Psoas muscle (tissue), 8 donors: Measurements from ENCODE around the gene PRKAG2. TPM values are rescaled to one million over a fixed set of nuclear protein-coding genes. Genes with fewer than 3 reads are reported as not detected.
"Not testable (repeated sequence)": the region's sequence is repeated elsewhere in the genome, so short reads cannot be mapped to it uniquely, and the experiment has no call there.

Experiments used
- ATAC-seq, 4 donors: fragments of 200-7000 bp; cut with Tn5 transposase; one replicate each; pipeline ENCODE4 v1.9.1; 2020; ENCODE audit warnings: moderate library complexity in 3 of 4, mild to moderate bottlenecking in 2 of 4
- DNase-seq, 2 donors: peaks; one replicate each; pipeline ENCODE4 v3.0.0-alpha.2; 2020
- H3K27ac ChIP-seq: fragments of 200-600 bp; one replicate; pipeline ENCODE4 v1.8.0; 2022
- H3K27me3 ChIP-seq, 3 donors: fragments of 200-600 bp in 1 of 3; one replicate each; pipeline versions ENCODE4 v1.6.1 to v1.8.0; 2013 to 2022; ENCODE audit warnings: low read length in 2 of 3, mild to moderate bottlenecking in 2 of 3, moderate library complexity in 1 of 3; ENCODE audit not compliant: insufficient read depth in 3 of 3
- H3K36me3 ChIP-seq, 2 donors: fragments of 200-600 bp in 1 of 2; one replicate each; pipeline versions ENCODE4 v1.6.1 to v1.8.0; 2013 to 2022; ENCODE audit warnings: low read depth in 1 of 2, mild to moderate bottlenecking in 1 of 2, moderate library complexity in 1 of 2; ENCODE audit not compliant: insufficient read depth in 1 of 2
- H3K4me1 ChIP-seq: fragments of 200-600 bp; one replicate; pipeline ENCODE4 v1.8.0; 2022
- H3K4me3 ChIP-seq: fragments of 200-600 bp; one replicate; pipeline ENCODE4 v1.8.0; 2022; ENCODE audit warnings: mild to moderate bottlenecking
- H3K9me3 ChIP-seq: fragments of 200-600 bp; one replicate; pipeline ENCODE4 v1.8.0; 2022
- WGBS, 3 donors: extraction: QIAGEN DNeasy Blood & Tissue Kit; methylation state at CpG; one replicate each; pipeline versions ENCODE4 v1.1.6 to v1.1.7; 2013; 5-methylcytosine and 5-hydroxymethylcytosine counted together
- intact Hi-C, 2 donors: fragments of 100-400 bp; cut with DNase I; formaldehyde crosslinking; loops; one replicate each; pipeline versions ENCODE4 v1.11.0 to v1.14.2; 2022
- polyA plus RNA-seq, 3 donors: library from polyadenylated mRNA; stranded (reverse); fragments of 200-250 nt; gene quantifications; one replicate each; pipeline ENCODE4 v1.2.3, GENCODE V29; 2013
- total RNA-seq, 4 donors: library from RNA; stranded (reverse); fragmentation: NEBNext Ultra II Directional in 2 of 4; extraction: Animal tissue kit (Norgen Biotek cat#: 25700) in 2 of 4; gene quantifications; one replicate each; pipeline versions ENCODE4 v1.2.1 to v1.2.4, GENCODE V29; 2021 to 2023
- TF ChIP-seq, protein P1 (sequence below): fragments of 200-600 bp; IDR thresholded peaks from one replicate; pipeline ENCODE4 v1.8.0; 2022; ENCODE audit warnings: antibody characterized with exemption
- donor health status: healthy with polysubstance abuse.
- donor health status: DM: no; HTN: no; CAD: no; lungs with moderate emphysema.
- donor health status: Bipolar disorder and iron deficiency.
- donor health status: healthy.
- donor health status: DM: yes; HTN: yes; CAD: no.
- donor health status: DM: no; HTN: no; CAD: no.
- donor health status: DM: no; HTN: no; CAD: no.
- donor health status: DM: yes; HTN: yes; CAD: no.

The PRKAG2 gene
- total and polyA plus RNA-seq, 7 donors = 9.3 to 143 (median 19.8) TPM

- Histone ChIP-seq H3K4me1 (peaks cover 11% of the 10 kb centered on the region), H3K36me3 (no peaks in the 10 kb centered on the region), H3K27ac (no peak overlapping the region), H3K9me3 (no peaks in the 10 kb centered on the region), H3K4me3 (no peak overlapping the region), H3K27me3 (no peaks in the 10 kb centered on the region)
- DNase-seq = peak in 1 of 2 donors; percentile 54
- ATAC-seq = no peak
- 96 to 97% (median 97%) methylated on average over 19 of the region's 19 CpGs for WGBS, 3 donors
- TF ChIP-seq, protein P1, sequence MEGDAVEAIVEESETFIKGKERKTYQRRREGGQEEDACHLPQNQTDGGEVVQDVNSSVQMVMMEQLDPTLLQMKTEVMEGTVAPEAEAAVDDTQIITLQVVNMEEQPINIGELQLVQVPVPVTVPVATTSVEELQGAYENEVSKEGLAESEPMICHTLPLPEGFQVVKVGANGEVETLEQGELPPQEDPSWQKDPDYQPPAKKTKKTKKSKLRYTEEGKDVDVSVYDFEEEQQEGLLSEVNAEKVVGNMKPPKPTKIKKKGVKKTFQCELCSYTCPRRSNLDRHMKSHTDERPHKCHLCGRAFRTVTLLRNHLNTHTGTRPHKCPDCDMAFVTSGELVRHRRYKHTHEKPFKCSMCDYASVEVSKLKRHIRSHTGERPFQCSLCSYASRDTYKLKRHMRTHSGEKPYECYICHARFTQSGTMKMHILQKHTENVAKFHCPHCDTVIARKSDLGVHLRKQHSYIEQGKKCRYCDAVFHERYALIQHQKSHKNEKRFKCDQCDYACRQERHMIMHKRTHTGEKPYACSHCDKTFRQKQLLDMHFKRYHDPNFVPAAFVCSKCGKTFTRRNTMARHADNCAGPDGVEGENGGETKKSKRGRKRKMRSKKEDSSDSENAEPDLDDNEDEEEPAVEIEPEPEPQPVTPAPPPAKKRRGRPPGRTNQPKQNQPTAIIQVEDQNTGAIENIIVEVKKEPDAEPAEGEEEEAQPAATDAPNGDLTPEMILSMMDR = no peak
- intact Hi-C loops = loop anchor here (5.0 to 10.0 kb wide), 4 partner anchors 56 to 298 kb away; no protein-coding TSS in a partner anchor
These were observed 123.9 kb downstream of the PRKAG2 start for GRCh38 chr7:151752816-151753595.

DNA sequence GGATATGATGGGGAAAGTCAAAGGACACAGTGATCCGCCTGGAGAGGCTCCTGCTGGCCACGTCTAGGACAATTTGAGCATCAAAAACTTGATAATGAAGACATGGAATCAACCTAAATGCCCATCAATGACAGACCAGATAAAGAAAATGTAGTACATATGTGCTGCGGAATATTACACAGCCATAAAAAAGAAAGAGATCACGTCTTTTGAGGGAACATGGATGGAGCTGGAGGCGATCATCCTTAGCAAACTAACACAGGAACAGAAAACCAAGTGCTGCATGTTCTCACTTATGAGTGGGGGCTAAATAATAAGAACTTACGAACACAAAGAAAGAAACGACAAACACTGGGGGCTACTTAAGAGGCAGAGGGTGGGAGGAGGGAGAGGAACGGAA is 124.9 kb downstream of the PRKAG2 start:
- no peaks in the 10 kb centered on the region for H3K27me3 ChIP-seq
- TF ChIP-seq, protein P1 = no peak
- ATAC-seq (no peak), DNase-seq (no peak)
- H3K27ac ChIP-seq = no peak overlapping the region
- H3K4me1 ChIP-seq = peaks cover 11% of the 10 kb centered on the region
- no peaks in the 10 kb centered on the region for H3K36me3 ChIP-seq
- WGBS, 3 donors = 97 to 98% (median 98%) methylated on average over 8 of the region's 8 CpGs
- H3K4me3 ChIP-seq = no peak overlapping the region
- intact Hi-C loops = loop anchor here (5.0 to 10.0 kb wide), 4 partner anchors 55 to 297 kb away; no protein-coding TSS in a partner anchor
- H3K9me3 ChIP-seq = no peaks in the 10 kb centered on the region

GRCh38 chr7:151748733-151749132 is 128.2 kb downstream of the PRKAG2 start:
- Histone ChIP-seq H3K9me3 (no peaks in the 10 kb centered on the region), H3K27me3 (no peaks in the 10 kb centered on the region), H3K27ac (no peak overlapping the region), H3K36me3 (no peaks in the 10 kb centered on the region), H3K4me3 (no peak overlapping the region), H3K4me1 (peaks cover 30% of the 10 kb centered on the region)
- WGBS, 3 donors = 95 to 97% (median 95%) methylated on average over 15 of the region's 15 CpGs
- ATAC-seq (no peak), DNase-seq (peak in 1 of 2 donors; percentile 24)
- intact Hi-C loops = loop anchor here in 1 of 2 donors (5.0 kb wide), 1 partner anchor 41 kb away; no protein-coding TSS in a partner anchor
- TF ChIP-seq, protein P1 = no peak

DNA sequence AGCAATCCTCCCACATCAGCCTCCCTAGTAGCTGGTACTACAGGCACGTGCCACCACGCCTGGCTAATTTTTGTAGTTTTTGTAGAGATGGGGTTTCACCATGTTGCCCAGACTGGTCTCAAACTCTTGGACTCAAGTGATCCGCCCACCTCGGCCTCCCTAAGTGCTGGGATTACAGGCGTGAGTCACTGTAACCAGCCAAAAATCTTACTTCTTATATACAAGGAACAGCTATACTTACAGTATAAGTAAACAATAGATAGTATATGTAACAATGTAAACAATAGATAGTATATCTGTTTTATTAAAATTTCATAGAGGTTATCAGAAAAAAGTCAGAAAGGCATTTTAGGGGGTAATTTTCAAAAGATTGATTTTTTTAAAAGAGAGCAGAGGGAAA is 128.9 kb downstream of the PRKAG2 start:
- WGBS, 3 donors = 94 to 96% (median 94%) methylated on average over 5 of the region's 5 CpGs
- peaks cover 37% of the 10 kb centered on the region for H3K4me1 ChIP-seq
- H3K27me3 ChIP-seq, ATAC-seq, H3K27ac ChIP-seq, H3K9me3 ChIP-seq, DNase-seq, H3K36me3 ChIP-seq, H3K4me3 ChIP-seq: not testable (repeated sequence)
- intact Hi-C loops = loop anchor here in 1 of 2 donors (5.0 kb wide), 1 partner anchor 41 kb away; no protein-coding TSS in a partner anchor

GRCh38 chr7:151745706-151746105 is 131.2 kb downstream of the PRKAG2 start:
- peak overlapping the region; percentile 59 for H3K27ac ChIP-seq
- ATAC-seq = peak; percentile 17 to 63 (median 42)
- TF ChIP-seq, protein P1 = no peak
- intact Hi-C loops = loop anchor here in 1 of 2 donors (5.0 kb wide), 1 partner anchor 38 kb away; no protein-coding TSS in a partner anchor
- no peaks in the 10 kb centered on the region for H3K36me3 ChIP-seq
- H3K4me3 ChIP-seq = peak overlapping the region; percentile 42
- WGBS, 3 donors = 22 to 47% (median 32%) methylated on average over 11 of the region's 11 CpGs
- peak in 1 of 2 donors; percentile 54 for DNase-seq
- peaks cover 38% of the 10 kb centered on the region for H3K4me1 ChIP-seq
- no peaks in the 10 kb centered on the region for H3K27me3 ChIP-seq
- no peaks in the 10 kb centered on the region for H3K9me3 ChIP-seq
